ENCODE results near the gene MFSD1.
A peak's percentile ranks its signal among the peaks of the same experiment; 100 is the strongest.

Gene MFSD1

DNA sequence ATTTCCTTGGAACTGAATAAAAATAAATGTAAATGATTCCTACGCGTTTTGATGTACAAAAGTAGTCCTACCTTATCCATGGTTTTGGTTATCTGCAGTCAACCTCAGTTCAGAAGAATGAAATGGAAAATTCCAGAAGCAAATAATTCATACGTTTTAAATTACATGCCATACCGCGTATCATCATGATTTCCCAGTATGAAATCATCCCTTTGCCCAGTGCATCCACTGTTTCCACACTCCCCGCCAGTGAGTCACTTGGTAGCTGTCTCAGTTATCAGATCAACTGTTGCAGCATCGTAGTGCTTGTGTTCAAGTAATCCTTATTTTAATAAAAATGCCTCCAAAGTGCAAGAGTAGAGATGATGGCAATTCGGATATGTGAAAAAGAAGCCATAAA, 9.1 kb upstream of the MFSD1 start:
- no peaks in the 10 kb centered on the region for H3K36me3 ChIP-seq

DNA sequence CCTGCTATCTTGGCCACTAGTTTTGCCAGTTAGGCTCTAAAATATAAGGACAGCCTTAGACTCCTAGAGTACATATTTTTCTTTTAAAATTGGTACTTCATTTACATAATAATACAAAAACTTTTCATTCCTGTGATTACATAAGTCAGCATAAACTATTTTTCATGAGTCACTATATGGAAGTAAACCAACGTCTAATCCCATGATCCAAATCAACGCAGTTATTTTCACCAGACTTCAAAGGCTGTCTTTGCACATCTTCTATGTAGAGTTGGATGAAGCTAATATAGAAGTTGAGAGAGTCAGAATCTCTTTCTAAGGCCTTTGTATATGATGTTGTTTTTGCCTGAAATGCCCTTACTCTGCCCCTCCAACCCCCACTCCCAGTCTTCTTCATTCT, 7.6 kb upstream of the MFSD1 start:
- no peaks in the 10 kb centered on the region for H3K27me3 ChIP-seq
- intact Hi-C loops (cut with DNase I; ENCODE audit: low total_unique reads), result no loop called here
- no peaks in the 10 kb centered on the region for H3K36me3 ChIP-seq
- peaks cover 0 to 4% (median 2%) of the 10 kb centered on the region in 4 donors for H3K4me1 ChIP-seq
- no peak overlapping the region for H3K4me3 ChIP-seq
- H3K9me3 ChIP-seq, result no peaks in the 10 kb centered on the region
- TF ChIP-seq, protein P1, sequence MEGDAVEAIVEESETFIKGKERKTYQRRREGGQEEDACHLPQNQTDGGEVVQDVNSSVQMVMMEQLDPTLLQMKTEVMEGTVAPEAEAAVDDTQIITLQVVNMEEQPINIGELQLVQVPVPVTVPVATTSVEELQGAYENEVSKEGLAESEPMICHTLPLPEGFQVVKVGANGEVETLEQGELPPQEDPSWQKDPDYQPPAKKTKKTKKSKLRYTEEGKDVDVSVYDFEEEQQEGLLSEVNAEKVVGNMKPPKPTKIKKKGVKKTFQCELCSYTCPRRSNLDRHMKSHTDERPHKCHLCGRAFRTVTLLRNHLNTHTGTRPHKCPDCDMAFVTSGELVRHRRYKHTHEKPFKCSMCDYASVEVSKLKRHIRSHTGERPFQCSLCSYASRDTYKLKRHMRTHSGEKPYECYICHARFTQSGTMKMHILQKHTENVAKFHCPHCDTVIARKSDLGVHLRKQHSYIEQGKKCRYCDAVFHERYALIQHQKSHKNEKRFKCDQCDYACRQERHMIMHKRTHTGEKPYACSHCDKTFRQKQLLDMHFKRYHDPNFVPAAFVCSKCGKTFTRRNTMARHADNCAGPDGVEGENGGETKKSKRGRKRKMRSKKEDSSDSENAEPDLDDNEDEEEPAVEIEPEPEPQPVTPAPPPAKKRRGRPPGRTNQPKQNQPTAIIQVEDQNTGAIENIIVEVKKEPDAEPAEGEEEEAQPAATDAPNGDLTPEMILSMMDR (IDR thresholded peaks at IDR 0.05), result no peak
- no peak for DNase-seq
- no peak overlapping the region for H3K27ac ChIP-seq

More for the DNA sequence above, 9.1 kb upstream of the MFSD1 start:
- TF ChIP-seq, protein P1 (IDR thresholded peaks at IDR 0.05), result no peak
- H3K27ac ChIP-seq, result no peak overlapping the region
- H3K4me3 ChIP-seq, result no peak overlapping the region
- peaks cover 0 to 4% (median 2%) of the 10 kb centered on the region in 4 donors for H3K4me1 ChIP-seq
- DNase-seq, result no peak
- intact Hi-C loops (cut with DNase I; ENCODE audit: low total_unique reads), result no loop called here
- no peaks in the 10 kb centered on the region for H3K27me3 ChIP-seq
- no peaks in the 10 kb centered on the region for H3K9me3 ChIP-seq

DNA sequence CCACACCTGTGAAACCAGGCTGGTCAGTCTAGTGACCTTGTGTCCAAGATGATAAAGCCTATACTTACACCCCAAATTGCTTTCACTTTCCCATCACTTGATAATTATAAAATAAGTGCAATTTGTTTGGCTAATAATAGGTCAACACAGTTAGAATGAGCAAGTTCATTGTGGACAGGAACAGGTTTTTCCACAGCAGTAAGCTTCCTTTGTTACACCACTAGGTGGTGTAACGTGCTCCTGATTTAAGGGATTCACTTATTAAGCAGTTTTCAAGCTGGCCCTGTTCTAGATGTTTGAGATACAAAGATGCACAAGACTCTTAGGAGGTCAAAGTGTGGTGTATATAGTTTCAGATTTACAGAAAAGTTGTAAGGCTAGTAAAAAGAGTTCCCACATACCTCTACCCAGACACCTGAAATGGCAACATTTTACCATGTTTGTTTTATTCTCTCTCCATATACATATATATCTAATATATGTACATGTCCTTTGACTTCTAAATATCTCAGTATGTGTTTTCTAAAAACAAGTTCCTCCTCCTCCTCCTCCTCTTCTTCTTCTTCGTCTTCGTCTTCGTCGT, 6.8 kb upstream of the MFSD1 start:
- Histone ChIP-seq H3K4me1 (peaks cover 0 to 4% (median 2%) of the 10 kb centered on the region in 4 donors), H3K27me3 (no peaks in the 10 kb centered on the region)
- TF ChIP-seq, protein P1 (IDR thresholded peaks at IDR 0.05), result peak; percentile 33 to 37

DNA sequence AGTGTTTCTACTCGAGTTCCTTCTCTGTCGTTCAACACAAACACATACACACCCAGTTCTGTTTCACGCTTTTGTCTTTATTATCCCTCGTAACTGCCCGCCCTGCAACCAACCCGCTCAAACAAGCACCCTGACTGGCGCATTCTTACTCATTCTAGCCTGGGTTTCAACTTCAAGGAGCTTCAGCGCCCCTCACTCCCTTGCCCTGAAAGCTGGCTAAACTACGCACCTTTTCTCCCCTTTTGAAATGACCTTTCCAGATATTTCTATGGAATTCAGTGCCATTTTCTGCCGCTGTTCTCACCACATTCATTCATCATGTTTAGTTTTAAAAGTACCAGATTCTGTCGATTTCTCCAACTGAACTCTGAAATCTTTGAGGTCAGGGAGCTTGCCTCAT, 653 bp upstream of the MFSD1 start:
- no peak for DNase-seq
- intact Hi-C loops (cut with DNase I; ENCODE audit: low total_unique reads), result no loop called here
- peaks cover 0 to 25% (median 12%) of the 10 kb centered on the region in 4 donors for H3K4me1 ChIP-seq
- peak overlapping the region; percentile 82 to 87 for H3K27ac ChIP-seq
- no peaks in the 10 kb centered on the region for H3K27me3 ChIP-seq
- no peaks in the 10 kb centered on the region for H3K9me3 ChIP-seq
- peaks cover 0 to 7% (median 0%) of the 10 kb centered on the region in 3 donors for H3K36me3 ChIP-seq
- H3K4me3 ChIP-seq, result peak overlapping the region; percentile 72 to 85
- TF ChIP-seq, protein P1 (IDR thresholded peaks at IDR 0.05), result no peak

More for the DNA sequence above, 6.8 kb upstream of the MFSD1 start:
- no peak for DNase-seq
- intact Hi-C loops (cut with DNase I; ENCODE audit: low total_unique reads), result no loop called here
- Histone ChIP-seq H3K4me3 (no peak overlapping the region), H3K9me3 (no peaks in the 10 kb centered on the region), H3K36me3 (no peaks in the 10 kb centered on the region), H3K27ac (no peak overlapping the region)

DNA sequence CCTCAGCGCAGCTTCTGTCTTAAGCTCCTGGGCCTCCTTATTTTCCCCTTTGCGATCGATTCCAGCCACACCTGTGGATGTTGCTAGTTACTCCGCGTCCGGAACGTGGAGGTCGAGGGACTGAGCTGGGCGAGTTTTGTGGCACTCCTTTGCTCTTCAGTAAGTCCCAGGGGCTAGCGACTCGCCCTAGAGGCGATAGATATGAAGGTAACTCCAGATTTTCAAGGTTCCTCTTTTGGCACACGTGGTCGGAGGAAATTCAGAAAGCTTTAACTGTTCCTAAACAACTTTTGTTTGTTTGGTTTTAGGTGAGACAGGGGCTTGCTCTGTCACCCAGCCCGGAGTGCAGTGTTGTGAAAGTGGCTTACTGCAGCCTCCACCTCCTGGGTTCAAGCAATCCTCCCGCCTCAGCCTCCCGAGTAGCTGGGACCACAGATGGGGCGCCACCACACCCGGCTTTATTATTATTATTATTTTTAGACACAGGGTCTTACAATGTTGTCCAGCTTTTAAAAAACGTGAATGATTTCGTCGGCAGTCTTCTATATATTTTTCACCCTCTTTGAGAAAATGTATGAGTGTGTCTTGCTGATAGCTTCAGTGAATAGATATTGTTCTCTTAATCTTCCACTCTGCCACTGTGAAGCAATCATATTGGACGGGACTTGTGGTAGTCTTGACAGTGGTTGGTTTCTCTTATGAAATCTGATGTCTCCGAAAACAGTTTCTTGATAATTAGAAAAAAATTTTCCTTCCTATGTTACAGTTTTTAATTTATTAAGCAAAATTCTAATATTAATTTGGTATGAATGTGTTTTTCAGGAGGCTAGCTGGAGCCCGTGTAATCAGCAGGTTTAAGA, 785 bp downstream of the MFSD1 start:
- DNase-seq, result peak in 1 of 2 donors; percentile 36
- H3K36me3 ChIP-seq, result peaks cover 2 to 11% (median 8%) of the 10 kb centered on the region in 3 donors
- H3K4me1 ChIP-seq, result peaks cover 0 to 25% (median 12%) of the 10 kb centered on the region in 4 donors
- peak overlapping the region; percentile 72 to 85 for H3K4me3 ChIP-seq
- TF ChIP-seq, protein P1 (IDR thresholded peaks at IDR 0.05), result no peak
- no peaks in the 10 kb centered on the region for H3K27me3 ChIP-seq
- no peaks in the 10 kb centered on the region for H3K9me3 ChIP-seq
- H3K27ac ChIP-seq, result peak overlapping the region; percentile 82 to 87
- intact Hi-C loops (cut with DNase I; ENCODE audit: low total_unique reads), result no loop called here

Data from tibial artery (tissue), 4 donors.